Neural cell (in vitro differentiated cells): Measurements from ENCODE around the gene FBLN5. TPM values are rescaled to one million over a fixed set of nuclear protein-coding genes. Genes with fewer than 3 reads are reported as not detected.

Experiments
- H2AFZ ChIP-seq: fragments of 200-600, 300-800 bp; sonication (generic), shearing (Covaris generic); 2 replicates; pipeline ENCODE4 v1.6.0; 2014; ENCODE audit warnings: low read depth, mild to moderate bottlenecking, antibody characterized with exemption, low read length, moderate library complexity
- H3F3A ChIP-seq: fragments of 200-600 bp; shearing (Covaris generic); 2 replicates; pipeline ENCODE4 v1.6.1; 2016; ENCODE audit warnings: mild to moderate bottlenecking, moderate library complexity, mixed read lengths, antibody characterized with exemption, low read length; ENCODE audit not compliant: insufficient read depth, poor library complexity, severe bottlenecking
- H3K27ac ChIP-seq: fragments of 200-600, 300-800 bp; sonication (generic), shearing (Covaris generic); 2 replicates; pipeline ENCODE4 v1.5.1; 2014; ENCODE audit warnings: mild to moderate bottlenecking, low read length, moderate library complexity
- H3K27me3 ChIP-seq: fragments of 300-800, 200-600 bp; sonication (generic), shearing (Covaris generic); 2 replicates; pipeline ENCODE4 v1.6.0; 2014; ENCODE audit warnings: mild to moderate bottlenecking, low read depth, low read length, moderate library complexity; ENCODE audit not compliant: insufficient read depth
- H3K36me3 ChIP-seq: fragments of 300-800, 200-600 bp; sonication (generic), shearing (Covaris generic); 2 replicates; pipeline ENCODE4 v1.5.1; 2014; ENCODE audit warnings: mild to moderate bottlenecking, antibody characterized with exemption, low read length, moderate library complexity; ENCODE audit not compliant: insufficient read depth
- H3K4me2 ChIP-seq: fragments of 300-800, 200-600 bp; sonication (generic), shearing (Covaris generic); 2 replicates; pipeline ENCODE4 v1.6.0; 2014; ENCODE audit warnings: mild to moderate bottlenecking, low read length
- H3K4me3 ChIP-seq: fragments of 300-800, 200-600 bp; sonication (generic), shearing (Covaris generic); 2 replicates; pipeline ENCODE4 v1.5.1; 2014; ENCODE audit warnings: mild to moderate bottlenecking, low read length, moderate library complexity
- H3K79me2 ChIP-seq: fragments of 200-600 bp; shearing (Covaris generic); replicated peaks from 2 replicates; pipeline ENCODE4 v1.6.0; 2014; ENCODE audit warnings: mild to moderate bottlenecking, low read length, moderate library complexity; ENCODE audit not compliant: insufficient read depth
- H3K9ac ChIP-seq: fragments of 300-800, 200-600 bp; sonication (generic), shearing (Covaris generic); 2 replicates; pipeline ENCODE4 v1.6.1; 2016; ENCODE audit warnings: mild to moderate bottlenecking, low read length, mixed read lengths
- H3K9me2 ChIP-seq: fragments of 200-600 bp; shearing (Covaris generic); 2 replicates; pipeline ENCODE4 v1.6.1; 2016; ENCODE audit warnings: mild to moderate bottlenecking, low read length, mixed read lengths; ENCODE audit not compliant: insufficient read depth
- H3K9me3 ChIP-seq: fragments of 200-600, 300-800 bp; sonication (generic), shearing (Covaris generic); 2 replicates; pipeline ENCODE4 v1.6.1; 2016; ENCODE audit warnings: mild to moderate bottlenecking, mixed run types, low read length, moderate library complexity, mixed read lengths
- H4K20me1 ChIP-seq: fragments of 200-600 bp; shearing (Covaris generic); 2 replicates; pipeline ENCODE4 v1.6.1; 2016; ENCODE audit warnings: mild to moderate bottlenecking, mixed run types; ENCODE audit not compliant: insufficient read depth
- EP300 ChIP-seq: fragments of 450-650 bp; conservative IDR thresholded peaks from 2 replicates; pipeline ENCODE4 v1.6.1; 2014; ENCODE audit warnings: antibody characterized with exemption, mild to moderate bottlenecking, moderate library complexity; ENCODE audit not compliant: poor library complexity, severe bottlenecking
- EZH2 ChIP-seq: fragments of 200-600, 300-800 bp; shearing (Covaris generic), sonication (generic); IDR thresholded peaks from 2 replicates; pipeline ENCODE4 v1.6.1; 2014; ENCODE audit warnings: antibody characterized with exemption, low read length, borderline replicate concordance, mild to moderate bottlenecking; ENCODE audit not compliant: insufficient read depth, poor library complexity, severe bottlenecking
- MXI1 ChIP-seq: fragments of 450-650 bp; conservative IDR thresholded peaks from 2 replicates; pipeline ENCODE4 v1.6.1; 2014; ENCODE audit warnings: antibody characterized with exemption, mild to moderate bottlenecking; ENCODE audit not compliant: poor library complexity, severe bottlenecking
- POLR2AphosphoS5 ChIP-seq: IDR thresholded peaks from 2 replicates; pipeline ENCODE4 v1.6.1; 2012
- RAD21 ChIP-seq: fragments of 450-650 bp; conservative IDR thresholded peaks from 2 replicates; pipeline ENCODE4 v1.6.1; 2014; ENCODE audit warnings: antibody characterized with exemption, mild to moderate bottlenecking, moderate library complexity
- REST ChIP-seq: IDR thresholded peaks from 2 replicates; pipeline ENCODE4 v1.6.1; 2012; ENCODE audit warnings: borderline replicate concordance
- SMC3 ChIP-seq: fragments of 450-650 bp; conservative IDR thresholded peaks from 2 replicates; pipeline ENCODE4 v1.6.1; 2014; ENCODE audit warnings: antibody characterized with exemption, mild to moderate bottlenecking, moderate library complexity; ENCODE audit not compliant: poor library complexity
- TAF1 ChIP-seq: IDR thresholded peaks from 2 replicates; pipeline ENCODE4 v1.6.1; 2012; ENCODE audit warnings: low read depth
- polyA plus RNA-seq: library from polyadenylated mRNA; depleted of rRNA; stranded (reverse); fragments of >200 nt; gene quantifications from 2 replicates; pipeline ENCODE4 v1.2.3, GENCODE V29; 2014
- TF ChIP-seq, protein P1 (sequence below): fragments of 450-650 bp; IDR thresholded peaks from 2 replicates; pipeline ENCODE4 v1.5.1; 2014; ENCODE audit warnings: antibody characterized with exemption, mild to moderate bottlenecking, moderate library complexity; ENCODE audit not compliant: poor library complexity, severe bottlenecking

Gene FBLN5
- polyA plus RNA-seq, 1 donor from 2014 or later: 1.5 TPM

DNA sequence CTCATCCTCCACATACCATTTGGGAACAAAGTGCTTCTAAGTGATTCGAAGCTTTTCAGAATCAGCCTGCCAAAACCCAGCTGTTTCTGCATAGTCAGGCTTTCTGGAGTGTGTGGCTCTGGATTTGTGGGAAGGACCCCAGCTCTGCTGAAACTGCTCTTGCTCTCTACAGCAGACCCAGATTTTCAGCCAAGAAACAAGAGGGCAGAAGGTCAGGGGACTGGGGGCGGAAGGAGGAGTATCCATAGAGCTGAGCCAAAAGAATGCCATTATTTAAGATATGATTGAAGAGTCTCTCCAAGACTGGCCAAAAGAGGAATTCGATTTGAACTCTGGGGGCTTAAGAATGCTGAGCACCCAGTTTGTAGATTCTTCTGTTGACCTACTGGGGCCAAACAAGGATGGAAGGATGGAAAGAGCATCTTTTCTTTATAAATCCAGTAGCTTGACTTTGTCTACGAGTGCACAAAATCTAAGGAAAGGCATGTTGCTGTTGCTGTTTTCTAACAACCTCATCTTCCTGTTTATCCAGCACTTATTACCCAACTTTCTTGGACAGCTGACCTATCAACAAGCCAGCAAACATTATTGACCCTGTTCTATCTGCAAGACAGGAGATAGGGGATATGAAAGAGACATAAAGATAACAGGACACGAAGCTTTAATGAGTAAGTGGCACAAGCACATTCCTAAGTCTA, 29.2 kb downstream of the FBLN5 start:
- H3K9me2 ChIP-seq: no peaks in the 10 kb centered on the region
- H3K9ac ChIP-seq: no peak overlapping the region
- H3K9me3 ChIP-seq: no peaks in the 10 kb centered on the region
- no peaks in the 10 kb centered on the region for H4K20me1 ChIP-seq
- H3K36me3 ChIP-seq: no peaks in the 10 kb centered on the region
- H3K79me2 ChIP-seq: no peaks in the 10 kb centered on the region
- TF ChIP-seq TAF1: no peak
- TF ChIP-seq EZH2: no peak
- no peak for TF ChIP-seq EP300
- TF ChIP-seq, protein P1, sequence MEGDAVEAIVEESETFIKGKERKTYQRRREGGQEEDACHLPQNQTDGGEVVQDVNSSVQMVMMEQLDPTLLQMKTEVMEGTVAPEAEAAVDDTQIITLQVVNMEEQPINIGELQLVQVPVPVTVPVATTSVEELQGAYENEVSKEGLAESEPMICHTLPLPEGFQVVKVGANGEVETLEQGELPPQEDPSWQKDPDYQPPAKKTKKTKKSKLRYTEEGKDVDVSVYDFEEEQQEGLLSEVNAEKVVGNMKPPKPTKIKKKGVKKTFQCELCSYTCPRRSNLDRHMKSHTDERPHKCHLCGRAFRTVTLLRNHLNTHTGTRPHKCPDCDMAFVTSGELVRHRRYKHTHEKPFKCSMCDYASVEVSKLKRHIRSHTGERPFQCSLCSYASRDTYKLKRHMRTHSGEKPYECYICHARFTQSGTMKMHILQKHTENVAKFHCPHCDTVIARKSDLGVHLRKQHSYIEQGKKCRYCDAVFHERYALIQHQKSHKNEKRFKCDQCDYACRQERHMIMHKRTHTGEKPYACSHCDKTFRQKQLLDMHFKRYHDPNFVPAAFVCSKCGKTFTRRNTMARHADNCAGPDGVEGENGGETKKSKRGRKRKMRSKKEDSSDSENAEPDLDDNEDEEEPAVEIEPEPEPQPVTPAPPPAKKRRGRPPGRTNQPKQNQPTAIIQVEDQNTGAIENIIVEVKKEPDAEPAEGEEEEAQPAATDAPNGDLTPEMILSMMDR: no peak
- TF ChIP-seq SMC3: no peak
- TF ChIP-seq POLR2AphosphoS5: no peak
- TF ChIP-seq MXI1: no peak
- TF ChIP-seq REST: no peak
- TF ChIP-seq RAD21: no peak
- no peak overlapping the region for H3K27ac ChIP-seq
- no peak overlapping the region for H3K4me3 ChIP-seq
- no peak overlapping the region for H2AFZ ChIP-seq
- H3K4me2 ChIP-seq: no peak overlapping the region
- H3K27me3 ChIP-seq: no peaks in the 10 kb centered on the region
- H3F3A ChIP-seq: no peaks in the 10 kb centered on the region

- Histone ChIP-seq H3K4me3 (no peak overlapping the region), H2AFZ (no peak overlapping the region), H3K27ac (no peak overlapping the region), H3K9ac (no peak overlapping the region), H3K9me2 (no peaks in the 10 kb centered on the region), H3K9me3 (no peaks in the 10 kb centered on the region), H3K36me3 (no peaks in the 10 kb centered on the region), H4K20me1 (no peaks in the 10 kb centered on the region), H3K27me3 (no peaks in the 10 kb centered on the region), H3F3A (no peaks in the 10 kb centered on the region), H3K4me2 (no peak overlapping the region), H3K79me2 (no peaks in the 10 kb centered on the region)
- no peak for TF ChIP-seq REST
- no peak for TF ChIP-seq SMC3
- TF ChIP-seq TAF1: no peak
- no peak for TF ChIP-seq EZH2
- no peak for TF ChIP-seq EP300
- TF ChIP-seq POLR2AphosphoS5: no peak
- TF ChIP-seq, protein P1: no peak
- no peak for TF ChIP-seq MXI1
- no peak for TF ChIP-seq RAD21
Observed at GRCh38 chr14:91912035-91912434, 35.5 kb downstream of the FBLN5 start.
